OCI-LY7 (cell line): ENCODE measurements around the gene NMBR. TPM values are rescaled to one million over a fixed set of nuclear protein-coding genes. Genes with fewer than 3 reads are reported as not detected.

Source experiments
- BruUV-seq: library from RNA; stranded (reverse); fragments of 400-500 nt; replicated peaks from 2 replicates; lab custom pipeline; 2021; lab: Mats Ljungman, UMichigan
- CTCF ChIA-PET: fragments of 300-600 bp; sonication (Branson Sonifier 250); formaldehyde crosslinking; loops from one replicate; lab custom pipeline; 2022; ENCODE audit warnings: antibody characterized with exemption; ENCODE audit not compliant: unreplicated experiment; lab: Charles Lee
- POLR2A ChIA-PET: fragments of 300-600 bp; sonication (Branson Sonifier 250); formaldehyde crosslinking; loops from one replicate; lab custom pipeline; 2022; ENCODE audit warnings: antibody characterized with exemption; lab: Charles Lee
- DNase-seq: peaks from one replicate; pipeline ENCODE4 v3.0.0-alpha.2; 2015; ENCODE audit warnings: low spot score
- H2AFZ ChIP-seq: fragments of 200-600 bp; sonication (generic), shearing (Covaris generic); 2 replicates; pipeline ENCODE4 v1.6.1; 2014; ENCODE audit warnings: mild to moderate bottlenecking, antibody characterized with exemption, low read length, moderate library complexity
- H3K27ac ChIP-seq: fragments of 200-600 bp; sonication (generic); 2 replicates; pipeline ENCODE4 v1.5.1; 2014; ENCODE audit warnings: mixed run types, low read depth, mild to moderate bottlenecking, moderate library complexity, low read length, inconsistent platforms; ENCODE audit not compliant: poor library complexity, severe bottlenecking
- H3K36me3 ChIP-seq: fragments of 200-600 bp; sonication (generic); 2 replicates; pipeline ENCODE4 v1.6.1; 2014; ENCODE audit warnings: mild to moderate bottlenecking, antibody characterized with exemption, low read length, moderate library complexity, mixed read lengths; ENCODE audit not compliant: insufficient read depth
- H3K4me1 ChIP-seq: fragments of 200-600 bp; sonication (generic); 2 replicates; pipeline ENCODE4 v1.5.1; 2014; ENCODE audit warnings: mild to moderate bottlenecking, low read length; ENCODE audit not compliant: insufficient read depth, poor library complexity, severe bottlenecking
- H3K4me2 ChIP-seq: fragments of 200-600 bp; sonication (generic); 2 replicates; pipeline ENCODE4 v1.6.1; 2014; ENCODE audit warnings: mild to moderate bottlenecking, low read length
- H3K4me3 ChIP-seq: fragments of 200-600 bp; sonication (generic); 2 replicates; pipeline ENCODE4 v1.5.1; 2014; ENCODE audit warnings: mild to moderate bottlenecking, low read depth, low read length; ENCODE audit not compliant: poor library complexity, severe bottlenecking
- H3K79me2 ChIP-seq: fragments of 200-600 bp; sonication (generic); 2 replicates; pipeline ENCODE4 v1.6.1; 2016; ENCODE audit warnings: low read depth, mild to moderate bottlenecking, low read length, moderate library complexity, mixed read lengths; ENCODE audit not compliant: insufficient read depth
- H3K9me2 ChIP-seq: fragments of 200-600 bp; sonication (generic); 2 replicates; pipeline ENCODE4 v1.6.1; 2016; ENCODE audit warnings: mild to moderate bottlenecking, low read length, mixed read lengths; ENCODE audit not compliant: insufficient read depth
- H3K9me3 ChIP-seq: fragments of 200-600 bp; sonication (generic); 2 replicates; pipeline ENCODE4 v1.6.1; 2014; ENCODE audit warnings: mild to moderate bottlenecking, mixed run types, low read length, mixed read lengths
- H4K20me1 ChIP-seq: fragments of 200-600 bp; sonication (generic); 2 replicates; pipeline ENCODE4 v1.6.1; 2014; ENCODE audit warnings: mild to moderate bottlenecking, antibody characterized with exemption, low read length, moderate library complexity, mixed read lengths; ENCODE audit not compliant: insufficient read depth
- CTCF ChIP-seq: fragments of 200-600 bp; sonication (generic); conservative IDR thresholded peaks from 2 replicates; pipeline ENCODE4 v1.5.1; 2014; ENCODE audit warnings: mild to moderate bottlenecking, antibody characterized with exemption, low read length, moderate library complexity, mixed read lengths
- EZH2phosphoT487 ChIP-seq: fragments of 200-600 bp; sonication (generic); IDR thresholded peaks from 2 replicates; pipeline ENCODE4 v1.6.1; 2018; ENCODE audit warnings: low read depth, borderline replicate concordance, mild to moderate bottlenecking, mixed run types, antibody characterized with exemption, low read length, moderate library complexity, mixed read lengths
- intact Hi-C: fragments of 100-400 bp; cut with micrococcal nuclease; formaldehyde crosslinking; loops from one replicate; pipeline ENCODE4 v1.10.0; 2022; ENCODE audit not compliant: unreplicated experiment
- total RNA-seq, 2 experiments: library from RNA; depleted of rRNA in 1 of 2; stranded (reverse); fragments of >200 nt in 1 of 2; shearing (Covaris generic) in 1 of 2; gene quantifications; 2 replicates each; pipeline ENCODE4 v1.2.3, GENCODE V29; 2014 to 2022

The NMBR gene
- total RNA-seq, 2 experiments from 2014 or later: not detected

GRCh38 chr6:142075516-142076101 lies 71.3 kb downstream of the NMBR start:
- CTCF ChIA-PET: no interaction called here
- H3K9me3 ChIP-seq: no peaks in the 10 kb centered on the region
- no peak overlapping the region for H3K4me2 ChIP-seq
- no peak overlapping the region for H2AFZ ChIP-seq
- no peak for DNase-seq
- no peaks in the 10 kb centered on the region for H3K4me1 ChIP-seq
- H3K4me3 ChIP-seq: no peak overlapping the region
- H3K27ac ChIP-seq: no peak overlapping the region
- TF ChIP-seq CTCF (no peak), EZH2phosphoT487 (no peak)
- no peaks in the 10 kb centered on the region for H3K36me3 ChIP-seq
- POLR2A ChIA-PET: interaction anchor here (0.6 to 0.7 kb wide), 2 partner anchors 121 to 1982 kb away, joined by 3 read pairs; no protein-coding TSS in a partner anchor
- H3K9me2 ChIP-seq: no peaks in the 10 kb centered on the region
- intact Hi-C loops: no loop called here
- H4K20me1 ChIP-seq: no peaks in the 10 kb centered on the region
- no peaks in the 10 kb centered on the region for H3K79me2 ChIP-seq
- no TSS peak for BruUV-seq

DNA sequence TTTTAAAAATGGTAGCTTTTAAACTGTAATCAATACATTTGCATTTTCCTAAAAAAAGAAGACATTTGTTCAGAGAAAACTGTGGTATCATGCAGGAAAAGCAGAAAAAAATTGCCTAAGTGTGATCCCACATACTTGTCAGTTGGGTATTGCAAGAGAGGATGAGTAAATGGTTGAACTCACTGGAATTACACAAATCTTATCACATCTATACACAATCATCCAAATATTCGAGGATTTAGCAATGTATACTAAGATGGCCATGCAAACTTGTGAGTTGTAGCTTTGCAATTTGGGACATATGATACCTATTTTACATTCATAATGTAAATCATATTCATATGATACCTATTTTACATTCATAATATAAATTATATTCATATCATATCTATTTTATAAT lies 72.4 kb downstream of the NMBR start:
- Histone ChIP-seq H3K36me3 (no peaks in the 10 kb centered on the region), H2AFZ (no peak overlapping the region; the same call in 1 of the 2 replicates), H3K9me2 (no peaks in the 10 kb centered on the region), H4K20me1 (no peaks in the 10 kb centered on the region), H3K27ac (no peak overlapping the region), H3K4me2 (no peak overlapping the region), H3K4me3 (no peak overlapping the region), H3K79me2 (no peaks in the 10 kb centered on the region), H3K4me1 (no peaks in the 10 kb centered on the region), H3K9me3 (no peaks in the 10 kb centered on the region)
- CTCF ChIA-PET: no interaction called here
- POLR2A ChIA-PET: no interaction called here
- TF ChIP-seq CTCF (no peak), EZH2phosphoT487 (no peak)
- DNase-seq: no peak
- no TSS peak for BruUV-seq
- intact Hi-C loops: no loop called here

- ChIA-PET POLR2A (no interaction called here), CTCF (no interaction called here)
- Histone ChIP-seq H3K36me3 (no peaks in the 10 kb centered on the region), H4K20me1 (no peaks in the 10 kb centered on the region), H3K4me2 (no peak overlapping the region), H3K79me2 (no peaks in the 10 kb centered on the region), H3K9me3 (no peaks in the 10 kb centered on the region), H3K9me2 (no peaks in the 10 kb centered on the region), H3K27ac (no peak overlapping the region), H2AFZ (no peak overlapping the region), H3K4me1 (no peaks in the 10 kb centered on the region), H3K4me3 (no peak overlapping the region)
- TF ChIP-seq CTCF (peak; percentile 43; the same call in 1 of the 2 replicates), EZH2phosphoT487 (no peak)
- no TSS peak for BruUV-seq
- intact Hi-C loops: no loop called here
- DNase-seq: no peak
These were observed 74.9 kb downstream of the NMBR start for GRCh38 chr6:142071981-142072380.
